Peyer's patch (tissue), 4 donors: Measurements from ENCODE around the gene FAM50A. TPM values are rescaled to one million over a fixed set of nuclear protein-coding genes. Genes with fewer than 3 reads are reported as not detected.
A peak's percentile ranks its signal among the peaks of the same experiment; 100 is the strongest.

Experiments used
- DNase-seq, 3 donors: peaks; one replicate each; pipeline ENCODE4 v3.0.0-alpha.2; 2017 to 2019
- H3K27ac ChIP-seq, 4 donors: fragments of 200-600 bp; sonication (generic); one replicate each; pipeline ENCODE4 v1.5.1; 2016 to 2019
- H3K27me3 ChIP-seq, 2 donors: fragments of 200-600 bp; sonication (generic); one replicate each; pipeline ENCODE4 v1.5.1; 2019
- H3K36me3 ChIP-seq, 3 donors: fragments of 200-600 bp; sonication (generic); one replicate each; pipeline ENCODE4 v1.5.1; 2016 to 2019
- H3K4me1 ChIP-seq, 4 donors: fragments of 200-600 bp; sonication (generic); one replicate each; pipeline ENCODE4 v1.5.1; 2016 to 2019
- H3K4me3 ChIP-seq, 4 donors: fragments of 200-600 bp; sonication (generic); 1 replicate in 3 of 4; 2 replicates in 1 of 4; pipeline ENCODE4 v1.5.1; 2016 to 2019; ENCODE audit warnings: mild to moderate bottlenecking in 1 of 4
- H3K9me3 ChIP-seq, 4 donors: fragments of 200-600 bp; sonication (generic); one replicate each; pipeline ENCODE4 v1.5.1; 2016 to 2019; ENCODE audit warnings: mild to moderate bottlenecking in 1 of 4
- CTCF ChIP-seq, 6 experiments: fragments of 450-650 bp in 4 of 6; fragments of 200-600 bp in 2 of 6; sonication (generic) in 1 of 6; IDR thresholded peaks; one replicate each; pipeline ENCODE4 v1.5.1; 2017 to 2019; ENCODE audit warnings: antibody characterized with exemption in 6 of 6, mild to moderate bottlenecking in 3 of 6, moderate library complexity in 1 of 6
- POLR2A ChIP-seq, 2 donors: fragments of 450-650 bp; IDR thresholded peaks; one replicate each; pipeline ENCODE4 v1.5.1; 2017; ENCODE audit warnings: antibody characterized with exemption in 2 of 2, mild to moderate bottlenecking in 2 of 2, moderate library complexity in 2 of 2
- total RNA-seq, 4 donors: library from RNA; depleted of rRNA; stranded (reverse); fragments of >200 nt; gene quantifications; one replicate each; pipeline ENCODE4 v1.1.0, GENCODE V29; 2016

FAM50A gene
- total RNA-seq, 4 donors from 2014 or later: 35.6 to 212 (median 54.6) TPM

- Histone ChIP-seq H3K9me3 (no peaks in the 10 kb centered on the region), H3K27ac (peak within 1 kb of the TSS; percentile 84 to 95 (median 92)), H3K4me3 (peak within 1 kb of the TSS; percentile 68 to 81 (median 75)), H3K27me3 (no peaks in the 10 kb centered on the region), H3K36me3 (peaks cover 0 to 27% (median 0%) of the 10 kb centered on the region in 3 donors), H3K4me1 (peaks cover 0 to 14% (median 0%) of the 10 kb centered on the region in 4 donors)
- TF ChIP-seq POLR2A (IDR thresholded peaks at IDR 0.05) (peak in 1 of 2 donors; percentile 17), CTCF (IDR thresholded peaks at IDR 0.05) (no peak)
- DNase-seq: peak in 2 of 3 donors; percentile 66 to 67
Measured at GRCh38 chrX:154436983-154437752, 6.8 kb upstream of the FAM50A start, which contains the start of gene GDI1. Gene GDI1, plus strand, starts transcription at chrX:154437154. Its CDS starts 101 bp downstream, at chrX:154437255.

GRCh38 chrX:154437971-154438893, 5.7 kb upstream of the FAM50A start:
- TF ChIP-seq CTCF (IDR thresholded peaks at IDR 0.05) (no peak), POLR2A (IDR thresholded peaks at IDR 0.05) (no peak)
- no peak for DNase-seq
- peak overlapping the region in 1 of 4 donors; percentile 92 for H3K27ac ChIP-seq
- no peaks in the 10 kb centered on the region for H3K9me3 ChIP-seq
- H3K27me3 ChIP-seq: no peaks in the 10 kb centered on the region
- peaks cover 0 to 14% (median under 1%) of the 10 kb centered on the region in 4 donors for H3K4me1 ChIP-seq
- peak overlapping the region; percentile 68 to 81 (median 75) for H3K4me3 ChIP-seq
- H3K36me3 ChIP-seq: peaks cover 0 to 25% (median 0%) of the 10 kb centered on the region in 3 donors

- no peak for TF ChIP-seq CTCF (IDR thresholded peaks at IDR 0.05)
Measured at GRCh38 chrX:154439841-154440240, 4.1 kb upstream of the FAM50A start.

GRCh38 chrX:154440623-154441357, 3.2 kb upstream of the FAM50A start:
- TF ChIP-seq POLR2A (IDR thresholded peaks at IDR 0.05): no peak
- no peak for TF ChIP-seq CTCF (IDR thresholded peaks at IDR 0.05)
- Histone ChIP-seq H3K36me3 (peaks cover 0 to 20% (median 0%) of the 10 kb centered on the region in 3 donors), H3K4me1 (peaks cover 0 to 24% (median 3%) of the 10 kb centered on the region in 4 donors), H3K27ac (no peak overlapping the region), H3K9me3 (no peaks in the 10 kb centered on the region), H3K4me3 (no peak overlapping the region), H3K27me3 (no peaks in the 10 kb centered on the region)
- DNase-seq: no peak

More at GRCh38 chrX:154439841-154440240, 4.1 kb upstream of the FAM50A start:
- peaks cover 0 to 20% (median 0%) of the 10 kb centered on the region in 3 donors for H3K36me3 ChIP-seq
- no peak for DNase-seq
- H3K27me3 ChIP-seq: no peaks in the 10 kb centered on the region
- H3K4me3 ChIP-seq: no peak overlapping the region
- H3K9me3 ChIP-seq: no peaks in the 10 kb centered on the region
- no peak overlapping the region for H3K27ac ChIP-seq
- peaks cover 0 to 18% (median 3%) of the 10 kb centered on the region in 4 donors for H3K4me1 ChIP-seq

- Histone ChIP-seq H3K9me3 (no peaks in the 10 kb centered on the region), H3K4me3 (no peak overlapping the region), H3K27me3 (no peaks in the 10 kb centered on the region), H3K27ac (no peak overlapping the region), H3K4me1 (peaks cover 0 to 24% (median 3%) of the 10 kb centered on the region in 4 donors), H3K36me3 (peaks cover 0 to 20% (median 0%) of the 10 kb centered on the region in 3 donors)
- DNase-seq: no peak
- TF ChIP-seq POLR2A (IDR thresholded peaks at IDR 0.05): no peak
- no peak for TF ChIP-seq CTCF (IDR thresholded peaks at IDR 0.05)
Measured at GRCh38 chrX:154441564-154441963, 2.4 kb upstream of the FAM50A start.
